ENCODE results near the gene PARL.

DNA sequence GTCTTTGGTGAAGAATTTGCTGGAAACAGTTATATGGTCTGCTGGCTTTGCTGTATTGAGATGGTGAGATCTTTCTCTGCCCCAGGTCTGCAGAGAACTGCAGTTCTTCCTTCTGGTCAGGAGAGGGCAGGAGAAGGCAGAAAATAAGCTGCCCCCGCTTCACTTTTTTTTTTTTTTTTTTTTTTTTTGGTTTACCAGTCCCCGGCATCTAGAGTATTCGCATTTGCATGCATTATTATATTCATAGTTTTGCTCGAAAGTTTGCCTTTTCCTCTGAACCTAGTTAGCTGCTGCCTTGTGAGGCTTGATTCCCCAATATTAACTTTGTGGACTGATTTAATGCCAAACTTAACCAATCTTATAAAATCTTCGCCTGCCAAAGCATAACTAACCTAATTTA is 10.6 kb upstream of the PARL start:
- TF ChIP-seq, protein P1, sequence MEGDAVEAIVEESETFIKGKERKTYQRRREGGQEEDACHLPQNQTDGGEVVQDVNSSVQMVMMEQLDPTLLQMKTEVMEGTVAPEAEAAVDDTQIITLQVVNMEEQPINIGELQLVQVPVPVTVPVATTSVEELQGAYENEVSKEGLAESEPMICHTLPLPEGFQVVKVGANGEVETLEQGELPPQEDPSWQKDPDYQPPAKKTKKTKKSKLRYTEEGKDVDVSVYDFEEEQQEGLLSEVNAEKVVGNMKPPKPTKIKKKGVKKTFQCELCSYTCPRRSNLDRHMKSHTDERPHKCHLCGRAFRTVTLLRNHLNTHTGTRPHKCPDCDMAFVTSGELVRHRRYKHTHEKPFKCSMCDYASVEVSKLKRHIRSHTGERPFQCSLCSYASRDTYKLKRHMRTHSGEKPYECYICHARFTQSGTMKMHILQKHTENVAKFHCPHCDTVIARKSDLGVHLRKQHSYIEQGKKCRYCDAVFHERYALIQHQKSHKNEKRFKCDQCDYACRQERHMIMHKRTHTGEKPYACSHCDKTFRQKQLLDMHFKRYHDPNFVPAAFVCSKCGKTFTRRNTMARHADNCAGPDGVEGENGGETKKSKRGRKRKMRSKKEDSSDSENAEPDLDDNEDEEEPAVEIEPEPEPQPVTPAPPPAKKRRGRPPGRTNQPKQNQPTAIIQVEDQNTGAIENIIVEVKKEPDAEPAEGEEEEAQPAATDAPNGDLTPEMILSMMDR (IDR thresholded peaks at IDR 0.05), result peak; percentile 86
- no peak for TF ChIP-seq EZH2 (IDR thresholded peaks at IDR 0.05; ENCODE audit: borderline replicate concordance, insufficient read depth, low read depth, low read length, poor library complexity, severe bottlenecking)
